ENCODE results near the gene KRT37.
A peak's percentile ranks its signal among the peaks of the same experiment; 100 is the strongest.
"Not testable (repeated sequence)": the region's sequence is repeated elsewhere in the genome, so short reads cannot be mapped to it uniquely, and the experiment has no call there.

The KRT37 gene

GRCh38 chr17:41411072-41411840 lies 13.1 kb downstream of the KRT37 start:
- no peak for DNase-seq (ENCODE audit: low read depth, low spot score)
- H3K27ac ChIP-seq, result no peak overlapping the region

GRCh38 chr17:41407226-41407625 lies 17.2 kb downstream of the KRT37 start:
- no peak overlapping the region for H3K27ac ChIP-seq
- DNase-seq (ENCODE audit: low read depth, low spot score), result no peak

GRCh38 chr17:41406205-41406604 lies 18.2 kb downstream of the KRT37 start:
- no peak for DNase-seq (ENCODE audit: low read depth, low spot score)
- H3K27ac ChIP-seq, result no peak overlapping the region

GRCh38 chr17:41404024-41404671 lies 20.2 kb downstream of the KRT37 start:
- peak overlapping the region; percentile 89 for H3K27ac ChIP-seq

GRCh38 chr17:41403404-41404023 lies 20.9 kb downstream of the KRT37 start:
- no peak for DNase-seq (ENCODE audit: low read depth, low spot score)
- H3K27ac ChIP-seq, result peak overlapping the region; percentile 89

More at GRCh38 chr17:41404024-41404671, 20.2 kb downstream of the KRT37 start:
- peak; percentile 98 for DNase-seq (ENCODE audit: low read depth, low spot score)

GRCh38 chr17:41402161-41402560 lies 22.2 kb downstream of the KRT37 start:
- H3K27ac ChIP-seq, result peak overlapping the region; percentile 89
- no peak for DNase-seq (ENCODE audit: low read depth, low spot score)

- no peak for DNase-seq (ENCODE audit: low read depth, low spot score)
- no peak within 1 kb of the TSS for H3K27ac ChIP-seq
Measured at GRCh38 chr17:41396996-41397660, 27.3 kb downstream of the KRT37 start, which contains the start of gene KRT31. Gene KRT31 (minus strand): TSS chr17:41397608. CDS start chr17:41397539, 69 bp downstream.

- DNase-seq (ENCODE audit: low read depth, low spot score), result no peak
- no peak overlapping the region for H3K27ac ChIP-seq
Measured at GRCh38 chr17:41396340-41396739, 28.0 kb downstream of the KRT37 start.

- peak overlapping the region; percentile 92 for H3K27ac ChIP-seq
- DNase-seq (ENCODE audit: low read depth, low spot score), result no peak
Measured at GRCh38 chr17:41395611-41396010, 28.8 kb downstream of the KRT37 start.

- DNase-seq (ENCODE audit: low read depth, low spot score), result not testable (repeated sequence)
- peak overlapping the region; percentile 92 for H3K27ac ChIP-seq
Measured at GRCh38 chr17:41395044-41395443, 29.3 kb downstream of the KRT37 start.

- peak; percentile 84 for DNase-seq (ENCODE audit: low read depth, low spot score)
- H3K27ac ChIP-seq, result peak overlapping the region; percentile 92
Measured at GRCh38 chr17:41394254-41394996, 30.0 kb downstream of the KRT37 start.

GRCh38 chr17:41393826-41394225 lies 30.6 kb downstream of the KRT37 start:
- peak overlapping the region; percentile 92 for H3K27ac ChIP-seq
- no peak for DNase-seq (ENCODE audit: low read depth, low spot score)

- no peak for DNase-seq (ENCODE audit: low read depth, low spot score)
- H3K27ac ChIP-seq, result peak overlapping the region; percentile 92
Measured at GRCh38 chr17:41393294-41393693, 31.1 kb downstream of the KRT37 start.

- H3K27ac ChIP-seq, result no peak overlapping the region
- no peak for DNase-seq (ENCODE audit: low read depth, low spot score)
Measured at GRCh38 chr17:41392278-41392677, 32.1 kb downstream of the KRT37 start.

GRCh38 chr17:41391535-41391934 lies 32.9 kb downstream of the KRT37 start:
- DNase-seq (ENCODE audit: low read depth, low spot score), result no peak
- no peak overlapping the region for H3K27ac ChIP-seq

- no peak for DNase-seq (ENCODE audit: low read depth, low spot score)
- no peak overlapping the region for H3K27ac ChIP-seq
Measured at GRCh38 chr17:41390411-41390938, 33.9 kb downstream of the KRT37 start.

- no peak overlapping the region for H3K27ac ChIP-seq
- DNase-seq (ENCODE audit: low read depth, low spot score), result no peak
Measured at GRCh38 chr17:41387670-41388069, 36.7 kb downstream of the KRT37 start.

GRCh38 chr17:41386227-41386626 lies 38.2 kb downstream of the KRT37 start:
- H3K27ac ChIP-seq, result no peak overlapping the region
- no peak for DNase-seq (ENCODE audit: low read depth, low spot score)

- H3K27ac ChIP-seq, result peak overlapping the region; percentile 95
Measured at GRCh38 chr17:41383690-41384089, 40.7 kb downstream of the KRT37 start.

GRCh38 chr17:41382394-41382793 lies 42.0 kb downstream of the KRT37 start:
- no peak for DNase-seq (ENCODE audit: low read depth, low spot score)
- peak overlapping the region; percentile 95 for H3K27ac ChIP-seq

More at GRCh38 chr17:41383690-41384089, 40.7 kb downstream of the KRT37 start:
- DNase-seq (ENCODE audit: low read depth, low spot score), result no peak

All from epithelial cell of prostate (primary cell).